ENCODE data around the gene PRPH. TPM values are rescaled to one million over a fixed set of nuclear protein-coding genes. Genes with fewer than 3 reads are reported as not detected.

PRPH gene
- total RNA-seq, 1 donor from 2014 or later = not detected

DNA sequence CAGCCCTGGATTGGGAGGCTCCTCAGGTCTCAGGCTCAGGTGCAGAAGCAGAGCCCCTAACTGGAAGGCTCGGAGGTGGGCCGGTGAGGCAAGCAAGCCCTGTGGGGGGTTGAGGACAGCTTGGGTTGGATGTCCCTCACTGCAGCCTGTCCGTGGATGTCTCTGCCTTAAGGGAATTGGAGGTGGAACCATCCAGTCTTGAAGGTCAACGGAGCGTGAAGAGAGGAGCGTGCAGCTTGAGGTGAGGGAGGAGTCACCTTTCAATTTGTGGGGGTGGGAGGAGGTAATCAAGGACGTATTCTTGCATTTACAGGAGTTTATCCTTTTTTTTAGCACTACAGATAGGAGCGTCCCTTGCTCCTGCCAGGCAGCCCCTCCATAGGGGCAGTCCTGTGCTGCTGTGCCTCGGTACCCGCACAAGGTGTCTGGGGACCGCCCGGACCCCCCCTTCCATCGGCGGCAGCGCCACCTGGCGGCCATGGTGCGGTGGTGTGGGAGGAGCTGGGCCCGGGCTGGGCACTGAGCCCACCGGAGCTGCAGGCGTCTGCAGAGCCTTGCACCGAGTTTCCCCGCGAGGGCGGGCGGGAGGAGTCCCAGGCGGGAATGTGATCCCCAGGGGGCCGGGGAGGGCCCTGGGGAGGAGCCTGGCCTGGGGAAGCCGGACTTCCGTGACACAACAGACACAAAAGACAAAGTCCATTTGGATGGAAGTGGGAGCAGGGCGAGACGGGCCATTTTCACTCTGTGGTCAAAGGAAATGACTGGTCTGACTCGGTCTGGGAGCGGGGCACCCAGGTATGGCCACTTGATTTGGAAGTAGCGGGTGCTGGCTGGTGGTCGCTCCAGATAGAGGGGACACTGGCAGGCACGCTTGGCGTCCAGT is 52.6 kb downstream of the PRPH start:
- peak; percentile 99 for TF ChIP-seq CTCF (IDR thresholded peaks at IDR 0.05)
- peak overlapping the region; percentile 65 for H3K4me3 Mint-ChIP-seq (ENCODE audit: unreplicated experiment)
- peaks cover 17% of the 10 kb centered on the region for H3K27me3 Mint-ChIP-seq (ENCODE audit: low read depth)
- no peaks in the 10 kb centered on the region for H3K9me3 Mint-ChIP-seq (ENCODE audit: low read depth)
- H3K4me1 Mint-ChIP-seq (ENCODE audit: low read depth) = peaks cover 31% of the 10 kb centered on the region
- no peaks in the 10 kb centered on the region for H3K36me3 Mint-ChIP-seq (ENCODE audit: low read depth)
- no peak overlapping the region for H3K27ac Mint-ChIP-seq (ENCODE audit: unreplicated experiment)
- no peak for DNase-seq (ENCODE audit: low spot score)

Other genes starting within 250 kb of the PRPH start
- 65.4 to 73.8 TPM (median 70.7 TPM) in 3 replicates for gene KMT2D, start 234.4 kb upstream of the PRPH start, total RNA-seq
- gene RHEBL1, start 225.2 kb upstream of the PRPH start, total RNA-seq = 0.64 to 0.95 TPM in 2 of 3 replicates, not detected in the other
- gene DHH, start 200.3 kb upstream of the PRPH start, total RNA-seq = 0.07 TPM in 1 of 3 replicates, not detected in the others
- gene LMBR1L, start 184.3 kb upstream of the PRPH start, total RNA-seq = 37.0 to 47.3 TPM (median 46.9 TPM) in 3 replicates
- 544 to 857 TPM (median 551 TPM) in 3 replicates for gene TUBA1B, start 163.8 kb upstream of the PRPH start, total RNA-seq
- gene TUBA1A, start 106.1 kb upstream of the PRPH start, total RNA-seq = 431 to 551 TPM (median 437 TPM) in 3 replicates
- 171 to 200 TPM (median 176 TPM) in 3 replicates for gene TUBA1C, start 30.1 kb upstream of the PRPH start, total RNA-seq
- gene TROAP, start 28.1 kb downstream of the PRPH start, total RNA-seq = 4.0 to 6.5 TPM (median 6.2 TPM) in 3 replicates
- 0.33 to 0.60 TPM (median 0.46 TPM) in 3 replicates for gene C1QL4, start 42.0 kb downstream of the PRPH start, total RNA-seq
- gene DNAJC22, start 51.7 kb downstream of the PRPH start, total RNA-seq = 0.36 to 1.1 TPM (median 0.50 TPM) in 3 replicates
- 24.1 to 26.2 TPM (median 24.2 TPM) in 3 replicates for gene SPATS2, start 72.3 kb downstream of the PRPH start, total RNA-seq
- 0.10 to 0.27 TPM in 2 of 3 replicates, not detected in the other for gene KCNH3, start 243.9 kb downstream of the PRPH start, total RNA-seq